ENCODE results near the gene OR10AG1.

Gene OR10AG1, protein sequence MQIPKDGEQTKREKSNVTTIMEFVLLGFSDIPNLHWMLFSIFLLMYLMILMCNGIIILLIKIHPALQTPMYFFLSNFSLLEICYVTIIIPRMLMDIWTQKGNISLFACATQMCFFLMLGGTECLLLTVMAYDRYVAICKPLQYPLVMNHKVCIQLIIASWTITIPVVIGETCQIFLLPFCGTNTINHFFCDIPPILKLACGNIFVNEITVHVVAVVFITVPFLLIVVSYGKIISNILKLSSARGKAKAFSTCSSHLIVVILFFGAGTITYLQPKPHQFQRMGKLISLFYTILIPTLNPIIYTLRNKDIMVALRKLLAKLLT

DNA sequence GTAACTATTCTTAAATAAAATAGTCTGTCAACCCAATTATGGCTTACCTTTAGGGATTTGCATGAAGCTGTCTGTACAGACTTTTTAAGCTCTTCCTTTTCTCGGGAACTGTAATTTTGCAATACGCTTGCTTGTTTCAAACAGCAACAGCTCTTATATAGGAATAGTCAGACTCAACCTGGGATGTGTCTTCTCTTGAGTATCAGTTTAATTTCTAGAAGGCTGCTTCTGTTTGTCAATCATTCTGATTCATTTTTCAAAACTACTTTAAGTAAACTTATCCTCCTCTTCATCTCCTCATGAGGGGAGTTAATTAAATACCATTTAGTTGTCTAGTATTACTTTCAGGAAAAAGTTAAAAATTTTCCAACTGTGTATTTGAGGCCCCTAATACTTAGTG lies at the start of gene OR10AG1:
TSS of gene OR10AG1 (minus strand) at position 101 of the 400 bp plus-strand sequence. CDS start at position 63, 38 bp downstream.
- in situ Hi-C loops (cut with HindIII; ENCODE audit: low sequenced_read_pairs) = no loop called here

DNA sequence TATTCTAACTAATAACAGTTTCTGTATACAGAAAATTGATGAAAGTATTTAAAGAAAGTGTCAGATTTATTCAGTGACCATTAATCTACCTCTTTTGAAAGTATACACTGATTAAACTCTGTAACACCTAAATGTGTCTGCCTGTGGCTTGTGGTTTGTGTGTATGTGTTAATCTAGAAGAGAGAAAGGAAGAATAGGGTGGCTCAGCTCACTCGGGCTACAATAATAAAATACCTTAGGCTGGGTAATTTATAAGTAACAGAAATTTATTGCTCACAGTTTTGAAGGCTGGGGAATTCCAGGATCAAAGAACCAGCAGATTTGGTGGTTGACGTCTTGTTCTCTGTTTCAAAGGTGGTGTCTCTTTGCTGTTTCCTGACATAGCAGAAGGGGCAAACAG lies 44.1 kb upstream of the OR10AG1 start:
- in situ Hi-C loops (cut with HindIII; ENCODE audit: low sequenced_read_pairs) = no loop called here

DNA sequence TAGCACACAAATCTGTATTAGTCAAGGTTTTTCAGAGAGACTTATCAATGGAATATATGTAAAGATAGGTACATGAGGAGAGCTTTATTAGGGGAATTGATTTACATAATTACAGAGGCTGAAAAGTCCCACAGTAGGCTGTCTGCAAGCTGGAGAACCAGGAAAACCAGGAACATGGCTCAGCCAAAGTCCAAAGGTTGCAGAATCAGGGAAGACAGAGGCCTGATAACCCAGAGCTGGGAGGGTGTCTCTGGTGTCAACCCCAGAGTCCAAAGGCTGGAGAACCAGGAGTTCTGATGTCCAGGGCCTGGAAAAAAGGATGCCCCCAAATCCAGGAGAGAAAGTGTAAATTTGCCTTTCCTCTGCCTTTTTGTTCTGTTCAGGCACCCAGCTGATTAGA lies 41.0 kb upstream of the OR10AG1 start:
- in situ Hi-C loops (cut with HindIII; ENCODE audit: low sequenced_read_pairs) = no loop called here

DNA sequence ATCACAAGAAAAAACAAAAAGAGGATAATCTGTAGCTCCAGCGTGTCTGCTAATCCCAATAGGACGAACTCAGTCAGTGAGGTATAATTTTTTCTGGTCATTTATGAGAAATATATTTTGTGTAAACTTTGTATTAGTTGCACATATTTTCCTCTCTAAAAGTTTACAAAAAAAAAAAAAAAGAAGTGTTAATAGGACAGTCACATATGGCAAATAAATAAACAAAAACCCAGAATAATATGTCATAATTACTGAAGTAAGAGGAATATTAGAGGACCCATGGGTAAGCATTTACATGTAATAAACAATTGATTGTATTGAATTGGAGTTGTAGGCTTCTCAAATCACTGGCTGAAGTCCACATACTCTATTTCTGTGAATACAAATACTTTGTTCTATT lies 24.8 kb upstream of the OR10AG1 start, which contains the start of gene OR5F1:
TSS of gene OR5F1 (minus strand) at position 101 of the 400 bp plus-strand sequence. CDS start at position 101, 0 bp downstream.
- in situ Hi-C loops (cut with HindIII; ENCODE audit: low sequenced_read_pairs) = no loop called here

DNA sequence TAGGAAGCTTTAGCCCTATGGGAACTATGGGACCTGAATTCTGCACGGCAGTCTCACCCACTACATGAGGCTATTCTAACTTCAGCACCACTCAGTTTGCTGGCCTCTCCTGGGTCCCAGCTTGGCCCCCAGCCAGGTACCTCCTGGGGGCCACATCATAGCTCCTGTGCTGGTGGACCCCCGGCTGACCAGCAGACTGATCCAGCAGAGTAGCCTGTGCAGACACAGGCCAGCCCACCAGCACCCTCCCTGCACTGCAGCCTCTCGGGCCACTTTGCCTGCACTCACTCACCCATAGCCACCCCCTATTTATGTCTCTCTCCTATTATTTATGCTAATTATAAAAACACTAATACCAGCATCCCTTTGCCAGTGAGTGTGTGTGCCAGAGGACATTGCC lies 1.2 kb upstream of the OR10AG1 start:
- in situ Hi-C loops (cut with HindIII; ENCODE audit: low sequenced_read_pairs) = no loop called here

DNA sequence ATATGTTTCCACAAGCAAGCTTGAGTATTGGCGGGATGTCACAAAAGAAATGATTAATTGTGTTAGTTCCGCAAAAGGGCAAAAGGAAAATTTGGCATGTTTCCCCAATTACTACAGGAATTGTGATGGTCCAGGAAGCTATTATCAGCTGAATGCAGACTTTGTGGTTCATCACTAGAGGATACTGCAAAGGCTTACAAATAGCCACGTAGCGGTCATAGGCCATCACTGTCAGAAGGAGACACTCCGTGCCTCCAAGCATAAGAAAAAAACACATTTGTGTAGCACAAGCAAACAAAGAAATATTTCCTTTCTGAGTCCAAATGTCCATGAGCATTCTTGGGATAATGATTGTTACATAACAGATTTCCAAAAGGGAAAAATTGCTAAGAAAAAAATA lies 1.8 kb downstream of the OR10AG1 start:
- in situ Hi-C loops (cut with HindIII; ENCODE audit: low sequenced_read_pairs) = no loop called here

DNA sequence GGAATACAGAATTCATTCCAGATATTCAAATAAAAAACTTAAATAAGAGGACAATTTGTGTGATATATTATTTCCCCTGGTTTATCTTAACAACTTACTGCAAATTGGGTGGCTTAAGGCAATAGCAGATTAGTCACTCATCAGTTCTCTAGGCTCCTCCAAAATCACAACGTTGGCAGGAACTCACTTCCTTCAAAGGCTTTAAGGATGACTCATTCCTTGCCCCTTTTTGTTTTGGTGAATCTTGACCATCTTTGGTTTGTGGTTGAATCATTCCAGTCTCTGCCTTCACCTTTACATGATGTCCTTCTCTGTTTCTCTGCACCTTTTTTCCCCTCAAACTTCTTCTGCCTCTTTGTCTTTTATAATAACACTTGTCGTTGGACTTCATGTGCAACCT lies 3.4 kb downstream of the OR10AG1 start:
- in situ Hi-C loops (cut with HindIII; ENCODE audit: low sequenced_read_pairs) = no loop called here

DNA sequence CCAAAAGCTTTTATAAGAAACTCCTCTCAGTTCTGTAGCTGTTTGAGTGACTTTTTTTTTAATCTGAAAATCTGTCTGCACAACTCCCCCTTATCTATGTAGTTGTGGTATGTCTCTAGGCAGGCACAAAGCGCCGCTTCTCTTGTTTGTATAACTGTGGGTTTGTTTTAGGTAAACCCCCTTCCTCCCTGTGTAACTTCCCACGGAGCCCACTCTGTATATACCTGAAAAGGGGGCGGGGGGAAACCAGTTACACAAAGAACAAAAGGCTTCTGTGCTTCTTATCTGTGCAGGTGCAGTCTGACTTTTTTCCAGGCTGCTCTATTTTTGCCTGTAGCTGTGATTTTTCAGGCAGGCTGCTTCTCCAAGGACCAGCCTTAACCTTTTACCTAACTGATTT lies 13.2 kb downstream of the OR10AG1 start:
- in situ Hi-C loops (cut with HindIII; ENCODE audit: low sequenced_read_pairs) = no loop called here

DNA sequence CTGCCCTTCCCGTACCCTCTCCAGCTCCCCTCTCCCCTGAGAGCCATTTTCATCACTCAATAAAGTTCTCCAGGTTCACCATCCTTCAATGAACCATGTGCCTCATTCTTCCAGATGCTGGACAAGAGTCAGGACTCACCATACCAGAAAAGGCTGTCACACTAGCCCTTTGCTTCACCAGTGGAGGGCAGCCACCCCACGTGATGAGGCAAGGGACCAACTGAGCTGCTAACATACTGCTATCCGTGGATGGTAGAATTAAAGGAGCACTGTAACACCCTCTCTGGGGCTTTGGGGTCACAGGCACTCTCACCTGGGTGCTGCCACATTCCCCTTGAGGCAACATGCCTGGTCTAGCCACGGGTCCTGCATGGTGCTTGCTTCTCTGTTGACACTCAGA lies 20.4 kb downstream of the OR10AG1 start:
- in situ Hi-C loops (cut with HindIII; ENCODE audit: low sequenced_read_pairs) = no loop called here

DNA sequence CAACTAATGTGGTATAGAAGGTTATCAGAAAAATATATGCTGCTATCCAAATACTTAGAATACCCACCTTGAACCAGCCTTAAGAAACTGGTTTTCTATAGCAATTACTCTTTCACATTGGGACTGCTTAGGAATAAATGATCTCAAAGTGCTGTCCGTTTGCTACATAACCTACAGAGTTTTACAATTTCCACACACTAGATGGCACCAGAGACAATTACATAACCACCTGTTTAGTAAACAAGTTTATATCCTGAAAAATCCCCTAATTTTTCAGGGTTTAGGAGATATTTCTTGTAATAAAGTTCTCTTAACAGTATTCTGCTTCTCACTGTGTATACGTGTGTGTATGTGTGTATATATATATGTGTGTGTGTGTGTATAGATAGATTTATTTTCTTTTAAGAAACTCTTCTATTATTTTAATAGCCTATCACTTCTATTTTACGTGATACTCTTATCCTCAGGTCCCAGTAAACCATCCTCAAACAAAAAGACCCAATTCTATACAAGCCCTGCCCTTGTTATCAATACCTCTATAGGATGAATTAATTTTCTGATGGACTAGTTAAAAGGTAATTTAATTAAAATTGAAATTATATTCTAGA lies 26.9 kb downstream of the OR10AG1 start:
- in situ Hi-C loops (cut with HindIII; ENCODE audit: low sequenced_read_pairs) = no loop called here

DNA sequence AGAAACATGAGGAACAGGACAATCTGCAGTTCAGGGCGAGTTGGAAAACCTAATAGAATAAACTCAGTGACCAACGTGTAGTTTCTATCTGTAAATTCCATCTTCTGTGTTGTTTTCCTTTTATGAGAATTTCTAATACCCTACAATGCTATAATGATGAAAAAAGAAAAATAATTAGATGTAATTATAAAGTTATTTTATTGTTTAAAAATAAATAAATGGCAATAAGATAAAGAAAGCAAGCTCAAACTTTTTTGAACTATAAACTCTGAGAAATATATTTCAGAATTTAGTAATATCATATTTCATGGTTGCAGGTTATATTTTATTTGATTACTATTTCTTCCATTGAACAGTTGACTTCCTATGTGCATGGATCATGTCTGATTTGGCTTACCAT lies 33.4 kb downstream of the OR10AG1 start, which contains the start of gene OR5I1:
TSS of gene OR5I1 (minus strand) at position 101 of the 400 bp plus-strand sequence. CDS start at position 101, 0 bp downstream.
- in situ Hi-C loops (cut with HindIII; ENCODE audit: low sequenced_read_pairs) = no loop called here

DNA sequence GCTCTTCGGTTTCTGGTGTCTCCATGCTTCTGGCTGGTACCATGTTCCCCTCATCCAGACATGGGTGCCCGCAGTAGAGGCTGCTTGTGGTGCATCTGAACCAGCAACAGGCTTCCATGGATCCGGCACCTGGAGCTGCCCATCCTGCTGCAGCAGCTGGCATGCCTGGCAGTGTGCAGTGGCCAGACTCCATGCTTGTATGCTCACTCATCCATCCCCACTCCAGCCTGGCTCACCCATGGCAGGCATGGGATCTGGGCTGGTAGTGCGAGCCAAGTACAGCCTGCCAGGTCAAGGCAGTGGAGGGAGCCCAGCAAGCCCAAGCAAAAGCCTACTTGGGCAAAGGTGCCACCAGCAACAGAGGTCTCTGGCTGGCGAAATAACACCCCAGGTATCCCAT lies 49.2 kb downstream of the OR10AG1 start:
- in situ Hi-C loops (cut with HindIII; ENCODE audit: low sequenced_read_pairs) = no loop called here

Data from DLD1 (cell line).